B cell (primary cell): ENCODE data around the gene MICAL3.
"Not testable (repeated sequence)": the region's sequence is repeated elsewhere in the genome, so short reads cannot be mapped to it uniquely, and the experiment has no call there.

Experiments used
- CTCF ChIP-seq: fragments of 200-600 bp; IDR thresholded peaks from one replicate; pipeline ENCODE4 v1.8.0; 2022; ENCODE audit warnings: antibody characterized with exemption, mild to moderate bottlenecking
- EZH2 ChIP-seq: IDR thresholded peaks from 2 replicates; pipeline ENCODE4 v1.6.1; 2012; ENCODE audit warnings: borderline replicate concordance, low read depth, mild to moderate bottlenecking, moderate library complexity, low read length; ENCODE audit not compliant: insufficient read depth, poor library complexity, severe bottlenecking

- TF ChIP-seq EZH2, CTCF: not testable (repeated sequence)
Measured at GRCh38 chr22:17764852-17765251, 259.5 kb downstream of the MICAL3 start.
